ENCODE measurements around the gene PTPN13.

The PTPN13 gene

GRCh38 chr4:86565651-86566050 is 28.5 kb upstream of the PTPN13 start:
- no peak for TF ChIP-seq CTCF (IDR thresholded peaks at IDR 0.05; ENCODE audit: low read depth, low read length)
- no peak for DNase-seq (ENCODE audit: extremely low read depth, low read depth)

- DNase-seq (ENCODE audit: extremely low read depth, low read depth), result no peak
- no peak for TF ChIP-seq CTCF (IDR thresholded peaks at IDR 0.05; ENCODE audit: low read depth, low read length)
Measured at GRCh38 chr4:86569103-86569870, 24.8 kb upstream of the PTPN13 start.

- TF ChIP-seq CTCF (IDR thresholded peaks at IDR 0.05; ENCODE audit: low read depth, low read length), result no peak
- DNase-seq (ENCODE audit: extremely low read depth, low read depth), result no peak
Measured at GRCh38 chr4:86579941-86580340, 14.2 kb upstream of the PTPN13 start.

- no peak for TF ChIP-seq CTCF (IDR thresholded peaks at IDR 0.05; ENCODE audit: low read depth, low read length)
- no peak for DNase-seq (ENCODE audit: extremely low read depth, low read depth)
Measured at GRCh38 chr4:86582410-86582809, 11.7 kb upstream of the PTPN13 start.

GRCh38 chr4:86586160-86586572 is 7.9 kb upstream of the PTPN13 start:
- TF ChIP-seq CTCF (IDR thresholded peaks at IDR 0.05; ENCODE audit: low read depth, low read length), result no peak
- no peak for DNase-seq (ENCODE audit: extremely low read depth, low read depth)

GRCh38 chr4:86586626-86587380 is 7.3 kb upstream of the PTPN13 start:
- TF ChIP-seq CTCF (IDR thresholded peaks at IDR 0.05; ENCODE audit: low read depth, low read length), result no peak
- no peak for DNase-seq (ENCODE audit: extremely low read depth, low read depth)
